ENCODE results near the gene NLRC3.

DNA sequence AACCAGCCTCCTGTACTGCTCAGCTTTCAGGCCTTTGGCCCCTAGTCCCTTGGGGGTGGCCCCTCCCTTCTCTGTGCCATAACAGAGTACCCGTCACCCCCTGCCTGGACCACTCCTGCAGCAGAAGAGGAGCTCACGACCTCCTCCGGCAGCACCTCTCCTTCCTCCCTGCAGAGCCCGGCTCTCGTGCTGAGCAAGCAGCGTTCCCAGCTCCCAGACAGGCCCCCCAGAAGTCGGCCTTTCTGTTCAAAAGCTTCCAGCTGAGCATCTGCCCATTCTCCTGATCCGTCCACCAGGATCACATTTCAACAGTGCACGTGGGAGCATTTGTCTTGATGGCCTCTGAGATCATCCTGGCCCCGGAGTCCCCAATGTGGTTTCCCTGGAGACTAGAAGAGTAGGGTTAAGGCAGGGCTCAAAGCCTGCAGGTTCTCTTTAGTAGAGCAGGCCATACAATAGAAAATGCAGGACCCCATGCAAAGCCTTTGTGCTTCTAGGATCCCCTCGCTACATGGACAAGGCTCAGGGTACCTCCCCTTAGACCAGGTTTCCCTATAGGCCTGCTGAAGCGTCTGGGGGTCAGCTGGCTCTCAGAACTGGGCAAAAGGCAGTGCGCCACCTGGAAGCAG lies 35.6 kb downstream of the NLRC3 start:
- TF ChIP-seq GABPA (IDR thresholded peaks at IDR 0.05 in 1 of 2, conservative IDR thresholded peaks at IDR 0.05 in 1 of 2), result no peak
- no peak for TF ChIP-seq TAF1 (conservative IDR thresholded peaks at IDR 0.05)
- TF ChIP-seq CTCF (IDR thresholded peaks at IDR 0.05; ENCODE audit: low read depth, low read length, missing input control), result no peak
- no peak for TF ChIP-seq RXRA (IDR thresholded peaks at IDR 0.05)
- no peak for TF ChIP-seq RAD21 (IDR thresholded peaks at IDR 0.05)
- TF ChIP-seq, protein P1, sequence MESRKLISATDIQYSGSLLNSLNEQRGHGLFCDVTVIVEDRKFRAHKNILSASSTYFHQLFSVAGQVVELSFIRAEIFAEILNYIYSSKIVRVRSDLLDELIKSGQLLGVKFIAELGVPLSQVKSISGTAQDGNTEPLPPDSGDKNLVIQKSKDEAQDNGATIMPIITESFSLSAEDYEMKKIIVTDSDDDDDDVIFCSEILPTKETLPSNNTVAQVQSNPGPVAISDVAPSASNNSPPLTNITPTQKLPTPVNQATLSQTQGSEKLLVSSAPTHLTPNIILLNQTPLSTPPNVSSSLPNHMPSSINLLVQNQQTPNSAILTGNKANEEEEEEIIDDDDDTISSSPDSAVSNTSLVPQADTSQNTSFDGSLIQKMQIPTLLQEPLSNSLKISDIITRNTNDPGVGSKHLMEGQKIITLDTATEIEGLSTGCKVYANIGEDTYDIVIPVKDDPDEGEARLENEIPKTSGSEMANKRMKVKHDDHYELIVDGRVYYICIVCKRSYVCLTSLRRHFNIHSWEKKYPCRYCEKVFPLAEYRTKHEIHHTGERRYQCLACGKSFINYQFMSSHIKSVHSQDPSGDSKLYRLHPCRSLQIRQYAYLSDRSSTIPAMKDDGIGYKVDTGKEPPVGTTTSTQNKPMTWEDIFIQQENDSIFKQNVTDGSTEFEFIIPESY (IDR thresholded peaks at IDR 0.05), result no peak
- TF ChIP-seq, protein P2, sequence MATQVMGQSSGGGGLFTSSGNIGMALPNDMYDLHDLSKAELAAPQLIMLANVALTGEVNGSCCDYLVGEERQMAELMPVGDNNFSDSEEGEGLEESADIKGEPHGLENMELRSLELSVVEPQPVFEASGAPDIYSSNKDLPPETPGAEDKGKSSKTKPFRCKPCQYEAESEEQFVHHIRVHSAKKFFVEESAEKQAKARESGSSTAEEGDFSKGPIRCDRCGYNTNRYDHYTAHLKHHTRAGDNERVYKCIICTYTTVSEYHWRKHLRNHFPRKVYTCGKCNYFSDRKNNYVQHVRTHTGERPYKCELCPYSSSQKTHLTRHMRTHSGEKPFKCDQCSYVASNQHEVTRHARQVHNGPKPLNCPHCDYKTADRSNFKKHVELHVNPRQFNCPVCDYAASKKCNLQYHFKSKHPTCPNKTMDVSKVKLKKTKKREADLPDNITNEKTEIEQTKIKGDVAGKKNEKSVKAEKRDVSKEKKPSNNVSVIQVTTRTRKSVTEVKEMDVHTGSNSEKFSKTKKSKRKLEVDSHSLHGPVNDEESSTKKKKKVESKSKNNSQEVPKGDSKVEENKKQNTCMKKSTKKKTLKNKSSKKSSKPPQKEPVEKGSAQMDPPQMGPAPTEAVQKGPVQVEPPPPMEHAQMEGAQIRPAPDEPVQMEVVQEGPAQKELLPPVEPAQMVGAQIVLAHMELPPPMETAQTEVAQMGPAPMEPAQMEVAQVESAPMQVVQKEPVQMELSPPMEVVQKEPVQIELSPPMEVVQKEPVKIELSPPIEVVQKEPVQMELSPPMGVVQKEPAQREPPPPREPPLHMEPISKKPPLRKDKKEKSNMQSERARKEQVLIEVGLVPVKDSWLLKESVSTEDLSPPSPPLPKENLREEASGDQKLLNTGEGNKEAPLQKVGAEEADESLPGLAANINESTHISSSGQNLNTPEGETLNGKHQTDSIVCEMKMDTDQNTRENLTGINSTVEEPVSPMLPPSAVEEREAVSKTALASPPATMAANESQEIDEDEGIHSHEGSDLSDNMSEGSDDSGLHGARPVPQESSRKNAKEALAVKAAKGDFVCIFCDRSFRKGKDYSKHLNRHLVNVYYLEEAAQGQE (IDR thresholded peaks at IDR 0.05), result no peak
- no peak for TF ChIP-seq YY1 (IDR thresholded peaks at IDR 0.05)
